GM23248 (cell line): ENCODE data around the gene CCM2L. TPM values are rescaled to one million over a fixed set of nuclear protein-coding genes. Genes with fewer than 3 reads are reported as not detected.
A peak's percentile ranks its signal among the peaks of the same experiment; 100 is the strongest.

Experiments used
- DNase-seq: peaks from one replicate; pipeline ENCODE4 v3.0.0-alpha.2; 2015
- H2AFZ ChIP-seq: fragments of 200-600 bp; sonication (generic); 2 replicates; pipeline ENCODE4 v1.6.1; 2016; ENCODE audit warnings: antibody characterized with exemption
- H3F3A ChIP-seq: fragments of 200-600 bp; sonication (generic); 2 replicates; pipeline ENCODE4 v1.6.1; 2016; ENCODE audit warnings: mild to moderate bottlenecking, antibody characterized with exemption, mixed run types; ENCODE audit not compliant: insufficient read depth
- H3K27ac ChIP-seq: fragments of 200-600 bp; sonication (generic); 2 replicates; pipeline ENCODE4 v1.5.1; 2016; ENCODE audit warnings: mild to moderate bottlenecking
- H3K27me3 ChIP-seq: fragments of 200-600 bp; sonication (generic); replicated peaks from 2 replicates; pipeline ENCODE4 v1.6.1; 2016; ENCODE audit warnings: mild to moderate bottlenecking; ENCODE audit not compliant: insufficient read depth
- H3K36me3 ChIP-seq: fragments of 200-600 bp; sonication (generic); 2 replicates; pipeline ENCODE4 v1.6.1; 2016; ENCODE audit warnings: low read depth, mild to moderate bottlenecking
- H3K4me1 ChIP-seq: fragments of 200-600 bp; sonication (generic); 2 replicates; pipeline ENCODE4 v1.6.1; 2016; ENCODE audit warnings: mild to moderate bottlenecking; ENCODE audit not compliant: insufficient read depth
- H3K4me2 ChIP-seq: fragments of 200-600 bp; sonication (generic); one replicate; pipeline ENCODE4 v1.6.1; 2016; ENCODE audit warnings: mild to moderate bottlenecking; ENCODE audit not compliant: unreplicated experiment
- H3K4me3 ChIP-seq: fragments of 200-600 bp; sonication (generic); 2 replicates; pipeline ENCODE4 v1.5.1; 2016; ENCODE audit warnings: mild to moderate bottlenecking
- H3K79me2 ChIP-seq: fragments of 200-600 bp; sonication (generic); 2 replicates; pipeline ENCODE4 v1.6.1; 2016; ENCODE audit warnings: mild to moderate bottlenecking; ENCODE audit not compliant: insufficient read depth
- H3K9ac ChIP-seq: fragments of 200-600 bp; sonication (generic); 2 replicates; pipeline ENCODE4 v1.6.1; 2016; ENCODE audit warnings: mild to moderate bottlenecking
- H3K9me2 ChIP-seq: fragments of 200-600 bp; sonication (generic); 2 replicates; pipeline ENCODE4 v1.6.1; 2016; ENCODE audit warnings: mixed run types, mild to moderate bottlenecking, moderate library complexity; ENCODE audit not compliant: insufficient read depth
- H3K9me3 ChIP-seq: fragments of 200-600 bp; sonication (generic); one replicate; pipeline ENCODE4 v1.6.1; 2017; ENCODE audit warnings: low read depth
- H4K20me1 ChIP-seq: fragments of 200-600 bp; sonication (generic); 2 replicates; pipeline ENCODE4 v1.6.0; 2016; ENCODE audit not compliant: insufficient read depth
- EZH2 ChIP-seq: fragments of 200-600 bp; sonication (generic); IDR thresholded peaks from 2 replicates; pipeline ENCODE4 v1.6.1; 2018; ENCODE audit warnings: antibody characterized with exemption, mild to moderate bottlenecking; ENCODE audit not compliant: insufficient read depth, poor library complexity, severe bottlenecking
- EZH2phosphoT487 ChIP-seq: fragments of 200-600 bp; sonication (generic); IDR thresholded peaks from 2 replicates; pipeline ENCODE4 v1.6.1; 2018; ENCODE audit warnings: antibody characterized with exemption, moderate library complexity, mild to moderate bottlenecking, low read depth; ENCODE audit not compliant: insufficient read depth
- WGBS, 2 experiments: methylation state at CpG; one replicate each; pipeline ENCODE4 v1.1.6; 2015 to 2017; ENCODE audit warnings: low lambda C conversion rate in 2 of 2, low coverage in 1 of 2; ENCODE audit errors: missing lambda C conversion rate in 2 of 2; 5-methylcytosine and 5-hydroxymethylcytosine counted together
- in situ Hi-C: fragments of 300-500 bp; cut with MboI; formaldehyde crosslinking; loops from 2 replicates; pipeline ENCODE4 v1.15.0; 2020
- polyA plus RNA-seq: library from polyadenylated mRNA; unstranded; fragments of >200 nt; fragmentation: Nextera tagmentation; extraction: Ambion mirVana; gene quantifications from 2 replicates; pipeline ENCODE4 v1.2.1, GENCODE V29; 2016
- total RNA-seq: library from RNA; depleted of rRNA; stranded (reverse); fragments of >200 nt; shearing (Covaris generic); gene quantifications from 2 replicates; pipeline ENCODE4 v1.2.3, GENCODE V29; 2014

The CCM2L gene
- total and polyA plus RNA-seq, 2 experiments from 2014 or later = not detected

- H3K36me3 ChIP-seq = no peaks in the 10 kb centered on the region
- no peak within 1 kb of the TSS for H3K4me3 ChIP-seq
- H3K9ac ChIP-seq = no peak within 1 kb of the TSS
- no peaks in the 10 kb centered on the region for H4K20me1 ChIP-seq
- peaks cover 81% of the 10 kb centered on the region for H3K27me3 ChIP-seq
- TF ChIP-seq EZH2phosphoT487 = 0 out of 2 replicates have a peak, but pooled peaks have one; percentile 18
- peak; percentile 36 for TF ChIP-seq EZH2
- no peaks in the 10 kb centered on the region for H3K9me2 ChIP-seq
- H2AFZ ChIP-seq = no peak within 1 kb of the TSS
- no peaks in the 10 kb centered on the region for H3K4me1 ChIP-seq
- H3K4me2 ChIP-seq = no peak within 1 kb of the TSS
- H3F3A ChIP-seq = no peaks in the 10 kb centered on the region
- 3 to 4% methylated on average over 51 to 58 of the region's 58 CpGs for WGBS, 2 experiments
- H3K27ac ChIP-seq = no peak within 1 kb of the TSS
- H3K9me3 ChIP-seq = no peaks in the 10 kb centered on the region
- no peaks in the 10 kb centered on the region for H3K79me2 ChIP-seq
- in situ Hi-C loops = no loop called here
- peak; percentile 23 for DNase-seq
These were observed 42.0 kb downstream of the CCM2L start, which contains the start of gene HCK for GRCh38 chr20:32052090-32052777. HCK (plus strand) TSS chr20:32052242.

GRCh38 chr20:32052778-32053362, 42.6 kb downstream of the CCM2L start:
- WGBS, 2 experiments = 15 to 27% methylated on average over 10 to 22 of the region's 22 CpGs
- Histone ChIP-seq H3K9ac (no peak overlapping the region), H3K9me2 (no peaks in the 10 kb centered on the region), H3F3A (no peaks in the 10 kb centered on the region), H3K4me3 (no peak overlapping the region), H4K20me1 (no peaks in the 10 kb centered on the region), H2AFZ (no peak overlapping the region), H3K4me1 (no peaks in the 10 kb centered on the region), H3K4me2 (no peak overlapping the region), H3K9me3 (no peaks in the 10 kb centered on the region), H3K27ac (no peak overlapping the region), H3K27me3 (peaks cover 81% of the 10 kb centered on the region), H3K79me2 (no peaks in the 10 kb centered on the region), H3K36me3 (no peaks in the 10 kb centered on the region)
- DNase-seq = no peak
- TF ChIP-seq EZH2 = peak; percentile 26
- TF ChIP-seq EZH2phosphoT487 = 0 out of 2 replicates have a peak, but pooled peaks have one; percentile 12
- in situ Hi-C loops = no loop called here

- Histone ChIP-seq H3K79me2 (no peaks in the 10 kb centered on the region), H3K4me1 (no peaks in the 10 kb centered on the region), H3K4me2 (no peak overlapping the region), H4K20me1 (no peaks in the 10 kb centered on the region), H2AFZ (no peak overlapping the region), H3F3A (no peaks in the 10 kb centered on the region), H3K4me3 (no peak overlapping the region), H3K9ac (no peak overlapping the region), H3K36me3 (no peaks in the 10 kb centered on the region), H3K9me3 (no peaks in the 10 kb centered on the region), H3K27ac (no peak overlapping the region), H3K9me2 (no peaks in the 10 kb centered on the region), H3K27me3 (peaks cover 78% of the 10 kb centered on the region)
- WGBS, 2 experiments = 63 to 66% methylated on average over 3 of the region's 3 CpGs
- TF ChIP-seq EZH2phosphoT487 (no peak), EZH2 (no peak)
- DNase-seq = no peak
- in situ Hi-C loops = no loop called here
These were observed 43.4 kb downstream of the CCM2L start for GRCh38 chr20:32053648-32054047.

GRCh38 chr20:32056708-32057483, 46.7 kb downstream of the CCM2L start:
- Histone ChIP-seq H4K20me1 (no peaks in the 10 kb centered on the region), H3K4me3 (no peak overlapping the region), H3F3A (no peaks in the 10 kb centered on the region), H3K36me3 (no peaks in the 10 kb centered on the region), H3K27ac (no peak overlapping the region), H3K9me2 (no peaks in the 10 kb centered on the region), H3K4me1 (no peaks in the 10 kb centered on the region), H3K27me3 (peaks cover 75% of the 10 kb centered on the region), H3K79me2 (no peaks in the 10 kb centered on the region), H2AFZ (no peak overlapping the region), H3K9ac (no peak overlapping the region), H3K4me2 (no peak overlapping the region), H3K9me3 (no peaks in the 10 kb centered on the region)
- WGBS, 2 experiments = 49 to 50% methylated on average over 10 of the region's 10 CpGs
- no peak for DNase-seq
- in situ Hi-C loops = no loop called here
- no peak for TF ChIP-seq EZH2
- no peak for TF ChIP-seq EZH2phosphoT487
